Keratinocyte (primary cell): ENCODE measurements around the gene MTMR11.

Experiments
- EZH2 ChIP-seq: IDR thresholded peaks from one replicate; pipeline ENCODE4 v1.6.1; 2012; ENCODE audit warnings: inconsistent platforms, mild to moderate bottlenecking, low read length, moderate library complexity
- TF ChIP-seq, protein P1 (sequence below), 3 experiments: IDR thresholded peaks in 1 of 3; conservative IDR thresholded peaks in 1 of 3; optimal IDR thresholded peaks in 1 of 3; 2 replicates in 2 of 3; 3 replicates in 1 of 3; pipeline versions ENCODE3 to v1.5.1; 2011; ENCODE audit warnings: low read length in 3 of 3, mild to moderate bottlenecking in 3 of 3, moderate library complexity in 2 of 3, control low read depth in 1 of 3, inconsistent platforms in 1 of 3; ENCODE audit not compliant: insufficient read depth in 2 of 3; ENCODE audit errors: extremely low read depth in 1 of 3

DNA sequence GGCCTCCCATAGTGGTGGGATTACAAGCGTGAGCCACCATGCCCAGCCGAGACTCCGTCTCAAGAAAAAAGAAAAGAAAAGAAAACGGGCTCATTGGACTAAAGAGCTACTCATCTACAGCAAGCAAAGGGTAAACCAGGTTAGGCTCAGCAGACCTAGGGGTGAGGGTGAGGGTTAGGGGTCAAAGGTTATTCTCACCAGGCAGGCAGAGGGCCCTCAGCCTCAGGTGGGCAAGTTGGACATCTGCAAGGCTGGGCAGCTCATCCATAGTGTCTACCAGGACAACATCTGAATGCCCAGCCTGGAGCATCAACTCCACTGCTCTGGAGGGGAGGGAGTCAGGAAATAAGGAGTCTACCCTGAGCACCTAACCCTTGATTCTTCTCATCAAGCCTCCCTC is 3.5 kb downstream of the MTMR11 start:
- TF ChIP-seq, protein P1, sequence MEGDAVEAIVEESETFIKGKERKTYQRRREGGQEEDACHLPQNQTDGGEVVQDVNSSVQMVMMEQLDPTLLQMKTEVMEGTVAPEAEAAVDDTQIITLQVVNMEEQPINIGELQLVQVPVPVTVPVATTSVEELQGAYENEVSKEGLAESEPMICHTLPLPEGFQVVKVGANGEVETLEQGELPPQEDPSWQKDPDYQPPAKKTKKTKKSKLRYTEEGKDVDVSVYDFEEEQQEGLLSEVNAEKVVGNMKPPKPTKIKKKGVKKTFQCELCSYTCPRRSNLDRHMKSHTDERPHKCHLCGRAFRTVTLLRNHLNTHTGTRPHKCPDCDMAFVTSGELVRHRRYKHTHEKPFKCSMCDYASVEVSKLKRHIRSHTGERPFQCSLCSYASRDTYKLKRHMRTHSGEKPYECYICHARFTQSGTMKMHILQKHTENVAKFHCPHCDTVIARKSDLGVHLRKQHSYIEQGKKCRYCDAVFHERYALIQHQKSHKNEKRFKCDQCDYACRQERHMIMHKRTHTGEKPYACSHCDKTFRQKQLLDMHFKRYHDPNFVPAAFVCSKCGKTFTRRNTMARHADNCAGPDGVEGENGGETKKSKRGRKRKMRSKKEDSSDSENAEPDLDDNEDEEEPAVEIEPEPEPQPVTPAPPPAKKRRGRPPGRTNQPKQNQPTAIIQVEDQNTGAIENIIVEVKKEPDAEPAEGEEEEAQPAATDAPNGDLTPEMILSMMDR (optimal IDR thresholded peaks at IDR 0.05 in 1 of 3, IDR thresholded peaks at IDR 0.05 in 1 of 3, conservative IDR thresholded peaks at IDR 0.05 in 1 of 3; ENCODE audit: extremely low read depth in 1 of 3, insufficient read depth in 2 of 3, low read length in 3 of 3), result no peak
- TF ChIP-seq EZH2, result no peak
